HUDEP-2 (cell line): ENCODE data around the gene UNG.
"Not testable (repeated sequence)": the region's sequence is repeated elsewhere in the genome, so short reads cannot be mapped to it uniquely, and the experiment has no call there.

Experiments
- DNase-seq, 76 experiments: peaks; one replicate each; lab custom pipeline; 2025; ENCODE audit not compliant: unreplicated experiment in 76 of 76; lab: John Stamatoyannopoulos, UW

The UNG gene

GRCh38 chr12:109116611-109116949 lies 19.2 kb downstream of the UNG start:
- no peak for DNase-seq

GRCh38 chr12:109120095-109120494 lies 22.7 kb downstream of the UNG start:
- no peak for DNase-seq

- peak in 2 of 76 experiments; percentile 0 to 24 for DNase-seq
These were observed 23.2 kb downstream of the UNG start for GRCh38 chr12:109120557-109120956.

GRCh38 chr12:109121346-109121880 lies 24.0 kb downstream of the UNG start:
- no peak for DNase-seq

- DNase-seq: no peak
These were observed 27.7 kb downstream of the UNG start for GRCh38 chr12:109124878-109125648.

GRCh38 chr12:109125791-109126190 lies 28.4 kb downstream of the UNG start:
- DNase-seq: no peak

- DNase-seq: no peak
These were observed 29.4 kb downstream of the UNG start for GRCh38 chr12:109126784-109127183.

- DNase-seq: no peak
These were observed 30.3 kb downstream of the UNG start for GRCh38 chr12:109127533-109128242.

- no peak for DNase-seq
These were observed 33.1 kb downstream of the UNG start for GRCh38 chr12:109130297-109131153.

- DNase-seq: no peak
These were observed 34.0 kb downstream of the UNG start for GRCh38 chr12:109131154-109132050.

GRCh38 chr12:109134186-109134917 lies 37.0 kb downstream of the UNG start:
- DNase-seq: peak in 4 of 76 experiments; percentile 9 to 22 (median 12)

GRCh38 chr12:109137055-109137454 lies 39.7 kb downstream of the UNG start:
- no peak for DNase-seq

- no peak for DNase-seq
These were observed 42.0 kb downstream of the UNG start for GRCh38 chr12:109139360-109139759.

GRCh38 chr12:109139791-109140190 lies 42.4 kb downstream of the UNG start:
- DNase-seq: no peak

- no peak for DNase-seq
These were observed 43.2 kb downstream of the UNG start for GRCh38 chr12:109140560-109140959.

GRCh38 chr12:109144224-109144623 lies 46.8 kb downstream of the UNG start:
- no peak for DNase-seq

- not testable (repeated sequence) for DNase-seq
These were observed 49.7 kb downstream of the UNG start for GRCh38 chr12:109147126-109147525.

GRCh38 chr12:109147954-109148353 lies 50.6 kb downstream of the UNG start:
- DNase-seq: no peak

- no peak for DNase-seq
These were observed 52.8 kb downstream of the UNG start for GRCh38 chr12:109150124-109150640.
